Liver (tissue), 9 donors: ENCODE measurements around the gene SERTAD3. TPM values are rescaled to one million over a fixed set of nuclear protein-coding genes. Genes with fewer than 3 reads are reported as not detected.

Experiments used
- DNase-seq: peaks from one replicate; pipeline ENCODE4 v3.0.0-alpha.2; 2017; ENCODE audit warnings: low spot score
- H3K27ac ChIP-seq, 2 donors: one replicate each; pipeline ENCODE4 v1.7.0; 2013; ENCODE audit warnings: inconsistent platforms in 2 of 2, low read length in 2 of 2, control low read depth in 1 of 2, low read depth in 1 of 2, mild to moderate bottlenecking in 1 of 2
- H3K27me3 ChIP-seq, 4 donors: one replicate each; pipeline versions ENCODE4 v1.6.1 to v1.7.0; 2013; ENCODE audit warnings: low read length in 3 of 4, inconsistent platforms in 1 of 4, mild to moderate bottlenecking in 1 of 4, moderate library complexity in 1 of 4; ENCODE audit not compliant: control insufficient read depth in 4 of 4, insufficient read depth in 4 of 4
- H3K36me3 ChIP-seq, 4 donors: one replicate each; pipeline versions ENCODE4 v1.6.1 to v1.7.0; 2013; ENCODE audit warnings: low read length in 3 of 4, mild to moderate bottlenecking in 3 of 4, low read depth in 1 of 4, moderate library complexity in 1 of 4; ENCODE audit not compliant: control insufficient read depth in 4 of 4, insufficient read depth in 3 of 4
- H3K4me1 ChIP-seq, 4 donors: one replicate each; pipeline versions ENCODE4 v1.6.1 to v1.7.0; 2013; ENCODE audit warnings: low read length in 3 of 4, mild to moderate bottlenecking in 3 of 4, moderate library complexity in 1 of 4; ENCODE audit not compliant: control insufficient read depth in 4 of 4, insufficient read depth in 4 of 4
- H3K4me3 ChIP-seq, 3 donors: one replicate each; pipeline versions ENCODE4 v1.6.1 to v1.7.0; 2013; ENCODE audit warnings: low read length in 3 of 3, control low read depth in 1 of 3, low read depth in 1 of 3, mild to moderate bottlenecking in 1 of 3
- H3K9ac ChIP-seq, 2 donors: one replicate each; pipeline ENCODE4 v1.7.0; 2013; ENCODE audit warnings: low read length in 2 of 2, mild to moderate bottlenecking in 2 of 2, moderate library complexity in 2 of 2, control low read depth in 1 of 2, low read depth in 1 of 2
- H3K9me3 ChIP-seq, 4 donors: one replicate each; pipeline versions ENCODE4 v1.6.1 to v1.7.0; 2013; ENCODE audit warnings: low read length in 3 of 4; ENCODE audit not compliant: control insufficient read depth in 4 of 4
- ATF3 ChIP-seq: IDR thresholded peaks from 2 replicates; pipeline ENCODE4 v1.6.1; 2016; ENCODE audit warnings: antibody characterized with exemption
- CTCF ChIP-seq: fragments of 150-350 bp; IDR thresholded peaks from 2 replicates; pipeline ENCODE4 v1.5.1; 2017; ENCODE audit warnings: improper control_type of control experiment, low read depth, low read length; ENCODE audit not compliant: missing input control
- EGR1 ChIP-seq, 2 donors: IDR thresholded peaks; 2 replicates each; pipeline ENCODE4 v1.6.1; 2016 to 2018; ENCODE audit warnings: antibody characterized with exemption in 2 of 2, low read depth in 2 of 2
- FOXA1 ChIP-seq: IDR thresholded peaks from 2 replicates; pipeline ENCODE4 v1.6.1; 2016; ENCODE audit warnings: antibody characterized with exemption
- FOXA2 ChIP-seq: IDR thresholded peaks from 2 replicates; pipeline ENCODE4 v1.6.1; 2016; ENCODE audit warnings: antibody characterized with exemption
- GABPA ChIP-seq, 2 donors: IDR thresholded peaks in 1 of 2; conservative IDR thresholded peaks in 1 of 2; 2 replicates each; pipeline ENCODE4 v1.6.1; 2016; ENCODE audit warnings: antibody characterized with exemption in 2 of 2, mild to moderate bottlenecking in 1 of 2, moderate library complexity in 1 of 2
- HNF4A ChIP-seq, 2 donors: conservative IDR thresholded peaks; 2 replicates each; pipeline ENCODE4 v1.6.1; 2016; ENCODE audit warnings: antibody characterized with exemption in 2 of 2, mild to moderate bottlenecking in 2 of 2
- HNF4G ChIP-seq: IDR thresholded peaks from 2 replicates; pipeline ENCODE4 v1.6.1; 2016; ENCODE audit warnings: antibody characterized with exemption
- JUND ChIP-seq, 2 donors: IDR thresholded peaks; 2 replicates each; pipeline ENCODE4 v1.6.1; 2016; ENCODE audit warnings: antibody characterized with exemption in 2 of 2
- MAX ChIP-seq: IDR thresholded peaks from 2 replicates; pipeline ENCODE4 v1.6.1; 2016; ENCODE audit warnings: antibody characterized with exemption
- NR2F2 ChIP-seq: IDR thresholded peaks from 2 replicates; pipeline ENCODE4 v1.6.1; 2016; ENCODE audit warnings: antibody characterized with exemption
- RAD21 ChIP-seq, 2 donors: IDR thresholded peaks; 2 replicates each; pipeline ENCODE4 v1.6.1; 2016; ENCODE audit warnings: antibody characterized with exemption in 2 of 2, mild to moderate bottlenecking in 2 of 2
- RXRA ChIP-seq, 2 donors: IDR thresholded peaks; 2 replicates each; pipeline ENCODE4 v1.6.1; 2017 to 2018; ENCODE audit warnings: antibody characterized with exemption in 2 of 2, mild to moderate bottlenecking in 1 of 2
- SP1 ChIP-seq: IDR thresholded peaks from 2 replicates; pipeline ENCODE4 v1.6.1; 2018; ENCODE audit warnings: antibody characterized with exemption, mild to moderate bottlenecking
- TAF1 ChIP-seq: conservative IDR thresholded peaks from 2 replicates; pipeline ENCODE4 v1.6.1; 2016; ENCODE audit warnings: antibody characterized with exemption, mild to moderate bottlenecking
- YY1 ChIP-seq: IDR thresholded peaks from 2 replicates; pipeline ENCODE4 v1.6.1; 2016; ENCODE audit warnings: antibody characterized with exemption, mild to moderate bottlenecking
- ZBTB33 ChIP-seq: IDR thresholded peaks from 2 replicates; pipeline ENCODE4 v1.6.1; 2016; ENCODE audit warnings: antibody characterized with exemption
- WGBS: extraction: QIAGEN DNeasy Blood & Tissue Kit; methylation state at CpG from one replicate; pipeline ENCODE4 v1.1.7; 2013; 5-methylcytosine and 5-hydroxymethylcytosine counted together
- polyA plus RNA-seq, 2 donors: library from polyadenylated mRNA; stranded (reverse) in 1 of 2; unstranded in 1 of 2; fragments of 200-250 nt in 1 of 2; fragments of >200 nt in 1 of 2; fragmentation: Nextera tagmentation in 1 of 2; extraction: Ambion mirVana in 1 of 2; gene quantifications; one replicate each; pipeline versions ENCODE4 v1.2.1 to v1.2.3, GENCODE V29; 2013 to 2015
- total RNA-seq, 2 donors: library from RNA; depleted of rRNA; stranded (reverse); fragments of >200 nt; gene quantifications; one replicate each; pipeline ENCODE4 v1.2.3, GENCODE V29; 2014
- TF ChIP-seq, protein P1 (sequence below): IDR thresholded peaks from 2 replicates; pipeline ENCODE4 v1.6.1; 2016; ENCODE audit warnings: antibody characterized with exemption, mild to moderate bottlenecking
- donor health status: healthy.
- donor health status: healthy.
- donor health status: healthy.
- donor health status: healthy.
- donor health status: healthy.

Gene SERTAD3
- total and polyA plus RNA-seq, 4 donors, result 6.1 to 8.9 (median 6.9) TPM

DNA sequence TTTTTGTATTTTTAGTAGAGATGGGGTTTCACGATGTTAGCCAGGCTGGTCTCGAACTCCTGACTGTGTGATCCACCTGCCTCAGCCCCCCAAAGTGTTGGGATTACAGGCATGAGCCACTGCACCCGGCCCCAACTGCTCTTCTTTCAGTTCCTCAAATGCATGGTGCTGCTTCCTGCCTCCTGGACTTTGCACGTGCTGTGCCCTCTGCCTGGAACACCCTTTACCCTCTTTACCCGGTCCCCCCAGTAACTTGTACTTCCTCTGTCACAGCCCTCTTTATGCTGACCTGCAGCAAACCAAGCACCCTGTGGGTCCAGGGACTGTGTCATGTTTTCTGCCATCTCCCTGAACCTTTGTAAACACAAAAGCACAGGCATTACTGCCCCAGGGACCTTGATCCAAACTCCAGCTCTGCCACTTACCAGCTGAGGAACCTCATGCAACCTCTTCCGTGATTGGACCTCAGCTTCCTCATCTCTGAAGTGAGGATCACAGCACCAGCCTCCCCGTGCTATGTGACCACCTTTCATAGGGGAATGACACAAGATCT is 17.6 kb upstream of the SERTAD3 start:
- WGBS, result 42% methylated on average over 7 of the region's 7 CpGs
- H3K4me1 ChIP-seq, result peaks cover 5 to 46% (median 34%) of the 10 kb centered on the region in 4 donors
- no peak for TF ChIP-seq RAD21 (IDR thresholded peaks at IDR 0.05)
- peak; percentile 78 for TF ChIP-seq SP1
- TF ChIP-seq FOXA2, result no peak
- no peak for TF ChIP-seq ZBTB33
- peak; percentile 45 for TF ChIP-seq MAX
- TF ChIP-seq RXRA (IDR thresholded peaks at IDR 0.05), result peak; percentile 70 to 74
- TF ChIP-seq HNF4G, result peak; percentile 61
- TF ChIP-seq, protein P1, sequence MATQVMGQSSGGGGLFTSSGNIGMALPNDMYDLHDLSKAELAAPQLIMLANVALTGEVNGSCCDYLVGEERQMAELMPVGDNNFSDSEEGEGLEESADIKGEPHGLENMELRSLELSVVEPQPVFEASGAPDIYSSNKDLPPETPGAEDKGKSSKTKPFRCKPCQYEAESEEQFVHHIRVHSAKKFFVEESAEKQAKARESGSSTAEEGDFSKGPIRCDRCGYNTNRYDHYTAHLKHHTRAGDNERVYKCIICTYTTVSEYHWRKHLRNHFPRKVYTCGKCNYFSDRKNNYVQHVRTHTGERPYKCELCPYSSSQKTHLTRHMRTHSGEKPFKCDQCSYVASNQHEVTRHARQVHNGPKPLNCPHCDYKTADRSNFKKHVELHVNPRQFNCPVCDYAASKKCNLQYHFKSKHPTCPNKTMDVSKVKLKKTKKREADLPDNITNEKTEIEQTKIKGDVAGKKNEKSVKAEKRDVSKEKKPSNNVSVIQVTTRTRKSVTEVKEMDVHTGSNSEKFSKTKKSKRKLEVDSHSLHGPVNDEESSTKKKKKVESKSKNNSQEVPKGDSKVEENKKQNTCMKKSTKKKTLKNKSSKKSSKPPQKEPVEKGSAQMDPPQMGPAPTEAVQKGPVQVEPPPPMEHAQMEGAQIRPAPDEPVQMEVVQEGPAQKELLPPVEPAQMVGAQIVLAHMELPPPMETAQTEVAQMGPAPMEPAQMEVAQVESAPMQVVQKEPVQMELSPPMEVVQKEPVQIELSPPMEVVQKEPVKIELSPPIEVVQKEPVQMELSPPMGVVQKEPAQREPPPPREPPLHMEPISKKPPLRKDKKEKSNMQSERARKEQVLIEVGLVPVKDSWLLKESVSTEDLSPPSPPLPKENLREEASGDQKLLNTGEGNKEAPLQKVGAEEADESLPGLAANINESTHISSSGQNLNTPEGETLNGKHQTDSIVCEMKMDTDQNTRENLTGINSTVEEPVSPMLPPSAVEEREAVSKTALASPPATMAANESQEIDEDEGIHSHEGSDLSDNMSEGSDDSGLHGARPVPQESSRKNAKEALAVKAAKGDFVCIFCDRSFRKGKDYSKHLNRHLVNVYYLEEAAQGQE, result no peak
- no peak for TF ChIP-seq EGR1 (IDR thresholded peaks at IDR 0.05; ENCODE audit: low read depth in 2 of 2)
- TF ChIP-seq GABPA (IDR thresholded peaks at IDR 0.05 in 1 of 2, conservative IDR thresholded peaks at IDR 0.05 in 1 of 2), result peak in 1 of 2 donors; percentile 33
- no peak for TF ChIP-seq ATF3
- peak; percentile 28 for TF ChIP-seq YY1
- TF ChIP-seq FOXA1, result no peak
- no peak for TF ChIP-seq TAF1
- TF ChIP-seq HNF4A (conservative IDR thresholded peaks at IDR 0.05), result peak; percentile 91 to 92
- TF ChIP-seq CTCF, result no peak
- TF ChIP-seq NR2F2, result no peak
- TF ChIP-seq JUND (IDR thresholded peaks at IDR 0.05), result no peak

More for the DNA sequence above, 17.6 kb upstream of the SERTAD3 start:
- Histone ChIP-seq H3K9ac (no peak overlapping the region), H3K4me3 (no peak overlapping the region), H3K9me3 (no peaks in the 10 kb centered on the region), H3K36me3 (peaks cover 0 to 5% (median 2%) of the 10 kb centered on the region in 4 donors), H3K27ac (peak overlapping the region; percentile 10 to 68), H3K27me3 (no peaks in the 10 kb centered on the region)
- no peak for DNase-seq
